HG03342 (cell line): Measurements from ENCODE around the gene PSTK.

ENCODE experiments used
- ATAC-seq: cut with Tn5 transposase; IDR thresholded peaks from one replicate; pipeline ENCODE4 v1.9.1; 2021; ENCODE audit warnings: mild to moderate bottlenecking, moderate library complexity; ENCODE audit not compliant: unreplicated experiment

PSTK gene

DNA sequence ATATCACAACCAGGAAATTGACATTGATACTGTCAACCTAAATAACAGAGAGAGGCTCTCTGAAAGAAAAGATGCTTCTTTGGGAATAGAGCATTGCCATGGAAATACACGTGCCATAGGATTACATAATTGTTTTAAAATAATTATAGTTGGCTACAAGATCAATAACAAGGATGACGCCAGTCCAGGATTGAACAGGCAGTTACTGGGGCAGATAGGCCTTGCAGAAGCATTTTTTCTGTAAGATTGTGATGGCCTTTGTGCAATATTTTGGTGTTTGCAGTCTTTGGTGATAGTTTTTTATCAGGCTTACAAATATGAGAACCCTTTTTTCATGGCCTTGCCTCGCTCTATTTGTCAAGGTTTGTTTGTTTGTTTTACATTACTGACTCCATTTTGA is 39.1 kb downstream of the PSTK start:
- ATAC-seq = no peak

DNA sequence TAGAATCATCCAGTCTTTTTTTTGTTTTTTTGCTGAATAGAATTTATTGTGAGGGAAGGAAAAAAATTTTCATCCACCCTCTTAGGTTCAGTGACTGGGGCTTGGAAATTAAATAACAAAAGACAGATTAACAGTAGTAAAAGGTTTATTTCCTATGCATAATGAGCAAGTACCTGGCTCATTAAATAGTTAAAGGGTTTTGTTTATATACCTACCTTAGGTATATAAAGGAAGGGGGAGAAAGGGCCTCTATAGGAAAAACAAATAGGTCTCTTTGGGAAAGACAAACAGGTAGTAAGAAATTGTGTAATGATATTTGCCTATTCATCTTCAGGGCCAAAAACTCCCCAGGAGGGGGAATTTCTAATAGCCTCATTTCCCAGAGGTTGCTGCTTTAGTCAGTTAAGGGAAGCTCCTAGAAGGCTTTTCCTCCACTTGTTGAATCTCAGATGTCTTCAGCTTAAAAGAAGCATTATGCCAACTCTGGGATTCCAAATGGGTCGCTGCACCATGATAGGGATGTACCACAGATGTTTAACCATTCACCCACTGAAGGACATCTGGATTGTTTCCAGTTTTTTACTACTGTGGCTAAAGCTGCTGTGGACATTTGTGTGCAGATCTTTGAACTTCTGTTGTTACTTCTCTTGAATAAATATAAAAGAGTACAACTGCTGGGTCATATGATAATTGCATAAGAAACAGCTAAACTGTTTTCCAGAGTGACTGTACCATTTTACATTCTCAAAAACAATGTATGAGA is 39.9 kb downstream of the PSTK start:
- ATAC-seq = no peak

DNA sequence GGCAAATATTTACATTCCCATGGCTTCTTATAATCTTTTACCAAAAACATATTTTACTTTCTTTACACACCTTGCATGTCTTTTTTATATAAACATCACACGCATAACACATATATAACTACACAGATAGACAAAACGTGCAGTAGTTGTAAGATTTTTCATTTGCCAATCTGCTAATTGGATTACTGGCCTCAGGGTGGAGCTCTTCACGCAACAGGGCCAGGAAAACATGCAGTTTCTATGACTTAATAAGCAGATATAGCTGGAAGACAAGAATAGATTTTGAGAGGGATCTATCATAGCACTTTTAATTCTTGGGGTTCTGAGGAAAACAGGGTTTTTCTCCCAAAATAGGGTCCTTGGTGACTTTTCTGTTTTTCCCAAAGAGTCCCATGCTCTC is 41.3 kb downstream of the PSTK start:
- no peak for ATAC-seq

GRCh38 chr10:123024540-123024939 is 44.3 kb downstream of the PSTK start:
- ATAC-seq = no peak

DNA sequence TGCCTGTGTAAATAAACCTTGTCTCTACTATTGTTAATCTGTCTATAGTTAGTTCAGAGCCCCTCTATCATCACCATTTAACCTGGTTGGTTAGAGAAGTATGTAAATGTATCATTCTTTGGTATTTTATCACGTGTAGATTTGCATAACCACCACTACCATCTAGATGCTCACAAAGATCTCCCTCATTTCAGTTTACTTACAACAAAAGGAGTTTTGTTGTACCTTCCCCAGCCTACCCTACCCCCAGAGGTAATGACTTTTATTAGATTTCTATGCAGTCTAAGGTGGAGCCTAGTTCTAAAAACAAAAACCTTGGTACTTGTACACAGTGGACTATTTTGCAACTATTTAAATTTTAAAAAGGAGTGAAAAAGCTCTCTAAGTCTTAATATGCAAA is 46.1 kb downstream of the PSTK start:
- no peak for ATAC-seq

DNA sequence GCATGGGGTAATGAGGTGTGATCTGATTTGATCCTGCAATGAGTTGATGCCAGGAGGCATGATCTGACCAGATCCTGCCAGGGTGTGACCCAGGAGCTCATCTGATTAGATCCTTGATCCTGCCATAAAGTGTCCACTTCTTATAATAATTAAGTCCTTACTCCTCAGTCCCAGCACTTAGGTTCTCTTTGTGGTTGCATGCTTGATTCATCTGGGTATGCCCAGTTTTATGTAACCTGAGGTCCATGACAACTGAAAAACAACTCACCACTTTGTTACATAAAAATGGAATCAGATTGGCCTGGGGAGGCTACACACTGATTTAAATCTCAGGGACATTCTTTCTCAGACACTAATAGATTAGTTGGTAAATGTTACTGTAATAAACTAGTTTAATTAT is 47.7 kb downstream of the PSTK start:
- ATAC-seq = no peak

- no peak for ATAC-seq
These were observed 50.9 kb downstream of the PSTK start for GRCh38 chr10:123031124-123031523.

GRCh38 chr10:123034332-123034731 is 54.1 kb downstream of the PSTK start:
- ATAC-seq = no peak

GRCh38 chr10:123035467-123036086 is 55.4 kb downstream of the PSTK start:
- no peak for ATAC-seq

GRCh38 chr10:123038782-123039631 is 58.8 kb downstream of the PSTK start:
- ATAC-seq = no peak

DNA sequence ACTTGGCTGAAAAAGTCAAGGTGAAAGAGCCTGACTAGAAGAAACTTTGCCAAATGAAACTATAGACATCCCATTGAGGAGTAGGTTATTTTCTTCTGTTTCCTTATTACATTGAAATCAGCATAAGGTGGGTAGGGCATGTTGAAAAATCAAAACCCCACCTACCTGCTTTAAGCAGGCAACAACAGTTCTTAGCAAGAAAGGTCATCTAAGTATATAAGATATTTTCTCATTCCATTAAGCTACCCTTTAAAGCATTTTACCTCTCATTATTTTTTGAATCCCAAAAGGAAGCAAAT is 59.4 kb downstream of the PSTK start:
- ATAC-seq = no peak
